ENCODE data around the gene CBFA2T3.

DNA sequence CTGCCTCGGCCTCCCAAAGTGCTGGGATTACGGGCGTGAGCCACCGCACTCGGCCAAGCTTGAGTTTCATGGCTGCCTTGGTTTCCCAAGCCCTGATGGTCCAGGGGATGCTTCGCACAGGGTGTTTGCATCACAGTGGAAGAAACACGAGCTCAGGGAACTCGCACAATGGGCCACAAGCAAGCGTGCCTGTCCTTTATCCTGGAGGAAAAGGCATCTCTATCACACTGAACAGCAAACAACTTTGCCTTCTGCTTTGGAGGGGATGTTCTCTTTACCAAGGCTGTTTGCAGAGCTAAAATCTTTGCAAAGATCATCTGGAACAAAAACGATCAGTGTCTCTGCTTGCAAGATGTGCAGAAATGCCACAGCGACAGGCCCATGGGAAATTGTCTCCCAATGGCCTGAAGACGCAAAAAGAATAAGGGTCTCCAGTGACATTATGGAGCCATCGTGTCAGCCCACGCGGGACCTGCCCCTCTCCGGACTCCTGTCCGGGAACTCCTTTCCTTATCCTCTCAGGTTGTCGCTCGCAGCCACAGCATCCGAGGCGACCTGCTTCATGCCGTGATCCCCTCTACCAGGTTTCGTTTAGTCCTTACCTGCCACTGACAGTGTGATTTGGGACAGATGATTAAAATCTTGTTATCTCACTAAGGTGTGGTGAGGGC, 44.1 kb upstream of the CBFA2T3 start:
- TF ChIP-seq, protein P1, sequence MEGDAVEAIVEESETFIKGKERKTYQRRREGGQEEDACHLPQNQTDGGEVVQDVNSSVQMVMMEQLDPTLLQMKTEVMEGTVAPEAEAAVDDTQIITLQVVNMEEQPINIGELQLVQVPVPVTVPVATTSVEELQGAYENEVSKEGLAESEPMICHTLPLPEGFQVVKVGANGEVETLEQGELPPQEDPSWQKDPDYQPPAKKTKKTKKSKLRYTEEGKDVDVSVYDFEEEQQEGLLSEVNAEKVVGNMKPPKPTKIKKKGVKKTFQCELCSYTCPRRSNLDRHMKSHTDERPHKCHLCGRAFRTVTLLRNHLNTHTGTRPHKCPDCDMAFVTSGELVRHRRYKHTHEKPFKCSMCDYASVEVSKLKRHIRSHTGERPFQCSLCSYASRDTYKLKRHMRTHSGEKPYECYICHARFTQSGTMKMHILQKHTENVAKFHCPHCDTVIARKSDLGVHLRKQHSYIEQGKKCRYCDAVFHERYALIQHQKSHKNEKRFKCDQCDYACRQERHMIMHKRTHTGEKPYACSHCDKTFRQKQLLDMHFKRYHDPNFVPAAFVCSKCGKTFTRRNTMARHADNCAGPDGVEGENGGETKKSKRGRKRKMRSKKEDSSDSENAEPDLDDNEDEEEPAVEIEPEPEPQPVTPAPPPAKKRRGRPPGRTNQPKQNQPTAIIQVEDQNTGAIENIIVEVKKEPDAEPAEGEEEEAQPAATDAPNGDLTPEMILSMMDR (IDR thresholded peaks at IDR 0.05), result no peak
- TF ChIP-seq POLR2A (IDR thresholded peaks at IDR 0.05), result no peak
